Subcutaneous abdominal adipose tissue (tissue), 5 donors: Measurements from ENCODE around the gene LIPC.

Source experiments
- H3K27ac ChIP-seq: one replicate; pipeline ENCODE4 v1.7.0; 2013; ENCODE audit warnings: low read depth, mild to moderate bottlenecking, inconsistent platforms, low read length, moderate library complexity
- H3K27me3 ChIP-seq, 5 donors: one replicate each; pipeline ENCODE4 v1.7.0; 2013; ENCODE audit warnings: low read length in 5 of 5, inconsistent platforms in 1 of 5; ENCODE audit not compliant: control insufficient read depth in 5 of 5, insufficient read depth in 4 of 5
- H3K36me3 ChIP-seq, 5 donors: one replicate each; pipeline ENCODE4 v1.7.0; 2013; ENCODE audit warnings: low read length in 5 of 5; ENCODE audit not compliant: control insufficient read depth in 5 of 5, insufficient read depth in 5 of 5
- H3K4me1 ChIP-seq, 5 donors: one replicate each; pipeline ENCODE4 v1.7.0; 2013; ENCODE audit warnings: low read length in 5 of 5, mild to moderate bottlenecking in 3 of 5, moderate library complexity in 1 of 5; ENCODE audit not compliant: control insufficient read depth in 5 of 5, insufficient read depth in 5 of 5
- H3K4me3 ChIP-seq, 5 donors: one replicate each; pipeline ENCODE4 v1.7.0; 2013; ENCODE audit warnings: low read length in 5 of 5, low read depth in 1 of 5
- H3K9ac ChIP-seq, 5 donors: one replicate each; pipeline ENCODE4 v1.7.0; 2013; ENCODE audit warnings: low read length in 5 of 5, mild to moderate bottlenecking in 4 of 5, moderate library complexity in 3 of 5
- H3K9me3 ChIP-seq, 5 donors: one replicate each; pipeline ENCODE4 v1.7.0; 2013; ENCODE audit warnings: low read length in 5 of 5; ENCODE audit not compliant: control insufficient read depth in 5 of 5
- donor health status: healthy.
- donor health status: healthy.
- donor health status: healthy.
- donor health status: healthy.
- donor health status: healthy.

The LIPC gene

GRCh38 chr15:58440158-58440910 is 8.5 kb downstream of the LIPC start:
- Histone ChIP-seq H3K9ac (peak overlapping the region in 1 of 5 donors; percentile 4), H3K36me3 (no peaks in the 10 kb centered on the region), H3K27me3 (no peaks in the 10 kb centered on the region), H3K4me3 (no peak overlapping the region), H3K9me3 (no peaks in the 10 kb centered on the region), H3K4me1 (peaks cover 4 to 45% (median 37%) of the 10 kb centered on the region in 5 donors), H3K27ac (peak overlapping the region; percentile 82)

- no peak overlapping the region for H3K9ac ChIP-seq
Observed at GRCh38 chr15:58440922-58441321, 9.1 kb downstream of the LIPC start.

GRCh38 chr15:58441376-58442070 is 9.7 kb downstream of the LIPC start:
- Histone ChIP-seq H3K36me3 (no peaks in the 10 kb centered on the region), H3K9ac (no peak overlapping the region), H3K27me3 (no peaks in the 10 kb centered on the region), H3K9me3 (no peaks in the 10 kb centered on the region), H3K4me1 (peaks cover 4 to 45% (median 38%) of the 10 kb centered on the region in 5 donors), H3K4me3 (no peak overlapping the region), H3K27ac (peak overlapping the region; percentile 69)

More at GRCh38 chr15:58440922-58441321, 9.1 kb downstream of the LIPC start:
- no peaks in the 10 kb centered on the region for H3K9me3 ChIP-seq
- peaks cover 4 to 45% (median 38%) of the 10 kb centered on the region in 5 donors for H3K4me1 ChIP-seq
- peak overlapping the region; percentile 69 for H3K27ac ChIP-seq
- H3K36me3 ChIP-seq, result no peaks in the 10 kb centered on the region
- H3K4me3 ChIP-seq, result no peak overlapping the region
- H3K27me3 ChIP-seq, result no peaks in the 10 kb centered on the region

GRCh38 chr15:58442122-58442521 is 10.3 kb downstream of the LIPC start:
- Histone ChIP-seq H3K27me3 (no peaks in the 10 kb centered on the region), H3K9me3 (no peaks in the 10 kb centered on the region), H3K27ac (no peak overlapping the region), H3K4me3 (no peak overlapping the region), H3K36me3 (no peaks in the 10 kb centered on the region), H3K4me1 (peaks cover 4 to 46% (median 38%) of the 10 kb centered on the region in 5 donors), H3K9ac (no peak overlapping the region)

- H3K4me1 ChIP-seq, result peaks cover 6 to 57% (median 42%) of the 10 kb centered on the region in 5 donors
- no peaks in the 10 kb centered on the region for H3K36me3 ChIP-seq
- no peak overlapping the region for H3K4me3 ChIP-seq
- H3K27ac ChIP-seq, result no peak overlapping the region
- no peaks in the 10 kb centered on the region for H3K27me3 ChIP-seq
- H3K9me3 ChIP-seq, result no peaks in the 10 kb centered on the region
- H3K9ac ChIP-seq, result no peak overlapping the region
Observed at GRCh38 chr15:58443308-58443707, 11.5 kb downstream of the LIPC start.

- Histone ChIP-seq H3K27ac (peak overlapping the region; percentile 5), H3K9me3 (no peaks in the 10 kb centered on the region), H3K4me3 (no peak overlapping the region), H3K27me3 (no peaks in the 10 kb centered on the region), H3K9ac (no peak overlapping the region), H3K36me3 (no peaks in the 10 kb centered on the region), H3K4me1 (peaks cover 6 to 51% (median 42%) of the 10 kb centered on the region in 5 donors)
Observed at GRCh38 chr15:58444056-58444455, 12.3 kb downstream of the LIPC start.

GRCh38 chr15:58444658-58445332 is 13.0 kb downstream of the LIPC start:
- Histone ChIP-seq H3K36me3 (no peaks in the 10 kb centered on the region), H3K9ac (no peak overlapping the region), H3K9me3 (no peaks in the 10 kb centered on the region), H3K27ac (peak overlapping the region; percentile 5), H3K4me1 (peaks cover 6 to 48% (median 39%) of the 10 kb centered on the region in 5 donors), H3K27me3 (no peaks in the 10 kb centered on the region), H3K4me3 (no peak overlapping the region)

GRCh38 chr15:58445865-58446264 is 14.1 kb downstream of the LIPC start:
- Histone ChIP-seq H3K27me3 (no peaks in the 10 kb centered on the region), H3K9ac (no peak overlapping the region), H3K4me1 (peaks cover 2 to 37% (median 33%) of the 10 kb centered on the region in 5 donors), H3K4me3 (no peak overlapping the region), H3K27ac (no peak overlapping the region), H3K36me3 (no peaks in the 10 kb centered on the region), H3K9me3 (no peaks in the 10 kb centered on the region)

- no peaks in the 10 kb centered on the region for H3K27me3 ChIP-seq
- peaks cover 2 to 31% (median 29%) of the 10 kb centered on the region in 5 donors for H3K4me1 ChIP-seq
- no peak overlapping the region for H3K4me3 ChIP-seq
- H3K9me3 ChIP-seq, result no peaks in the 10 kb centered on the region
- no peak overlapping the region for H3K9ac ChIP-seq
- no peak overlapping the region for H3K27ac ChIP-seq
- no peaks in the 10 kb centered on the region for H3K36me3 ChIP-seq
Observed at GRCh38 chr15:58446521-58446920, 14.7 kb downstream of the LIPC start.
